Osteocyte (in vitro differentiated cells): ENCODE data around the gene PDE6C. TPM values are rescaled to one million over a fixed set of nuclear protein-coding genes. Genes with fewer than 3 reads are reported as not detected.
A peak's percentile ranks its signal among the peaks of the same experiment; 100 is the strongest.

ENCODE experiments used
- DNase-seq: peaks from one replicate; pipeline ENCODE4 v3.0.0; 2021; ENCODE audit warnings: mixed read lengths; ENCODE audit not compliant: unreplicated experiment; ENCODE audit errors: extremely low spot score
- H3K27ac Mint-ChIP-seq: one replicate; pipeline ENCODE4 v1.8.0; 2021; ENCODE audit warnings: mild to moderate bottlenecking, mixed read lengths; ENCODE audit not compliant: unreplicated experiment
- H3K27me3 Mint-ChIP-seq: one replicate; pipeline ENCODE4 v1.8.0; 2021; ENCODE audit warnings: mixed read lengths; ENCODE audit not compliant: unreplicated experiment
- H3K36me3 Mint-ChIP-seq: one replicate; pipeline ENCODE4 v1.8.0; 2021; ENCODE audit warnings: mixed read lengths; ENCODE audit not compliant: unreplicated experiment
- H3K4me1 Mint-ChIP-seq: one replicate; pipeline ENCODE4 v1.8.0; 2021; ENCODE audit warnings: mixed read lengths; ENCODE audit not compliant: unreplicated experiment
- H3K4me3 Mint-ChIP-seq: one replicate; pipeline ENCODE4 v1.8.0; 2021; ENCODE audit warnings: mild to moderate bottlenecking, moderate library complexity, mixed read lengths; ENCODE audit not compliant: unreplicated experiment
- H3K9me3 Mint-ChIP-seq: one replicate; pipeline ENCODE4 v1.8.0; 2021; ENCODE audit warnings: mixed read lengths; ENCODE audit not compliant: unreplicated experiment
- total RNA-seq: library from RNA; stranded (reverse); gene quantifications from 2 replicates; pipeline ENCODE4 v1.2.1, GENCODE V29; 2021
- TF ChIP-seq, protein P1 (sequence below): fragments of 200-600 bp; sonication (generic); IDR thresholded peaks from 2 replicates; pipeline ENCODE4 v1.5.0; 2021; ENCODE audit warnings: antibody characterized with exemption, mild to moderate bottlenecking, moderate library complexity

PDE6C gene
- total RNA-seq, 1 donor from 2014 or later = not detected

DNA sequence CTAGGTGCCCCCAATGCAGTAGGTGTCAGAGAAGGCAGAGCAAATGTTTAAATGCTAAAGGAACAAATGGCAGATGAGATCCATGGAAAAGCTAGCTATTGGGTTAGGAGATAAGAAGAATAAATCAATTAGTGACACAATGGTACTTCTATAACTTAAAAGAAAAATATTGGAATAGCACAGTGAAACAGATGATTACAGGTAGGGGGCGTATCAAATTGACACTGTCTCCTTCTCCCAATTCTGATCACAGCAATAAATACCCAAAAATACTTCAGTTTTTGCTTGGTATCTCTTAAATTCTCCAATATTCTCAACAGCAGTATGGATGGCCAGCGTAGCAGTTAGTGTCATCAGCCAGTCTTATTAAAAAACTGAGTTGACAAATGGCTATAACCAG lies 84.9 kb downstream of the PDE6C start:
- TF ChIP-seq, protein P1, sequence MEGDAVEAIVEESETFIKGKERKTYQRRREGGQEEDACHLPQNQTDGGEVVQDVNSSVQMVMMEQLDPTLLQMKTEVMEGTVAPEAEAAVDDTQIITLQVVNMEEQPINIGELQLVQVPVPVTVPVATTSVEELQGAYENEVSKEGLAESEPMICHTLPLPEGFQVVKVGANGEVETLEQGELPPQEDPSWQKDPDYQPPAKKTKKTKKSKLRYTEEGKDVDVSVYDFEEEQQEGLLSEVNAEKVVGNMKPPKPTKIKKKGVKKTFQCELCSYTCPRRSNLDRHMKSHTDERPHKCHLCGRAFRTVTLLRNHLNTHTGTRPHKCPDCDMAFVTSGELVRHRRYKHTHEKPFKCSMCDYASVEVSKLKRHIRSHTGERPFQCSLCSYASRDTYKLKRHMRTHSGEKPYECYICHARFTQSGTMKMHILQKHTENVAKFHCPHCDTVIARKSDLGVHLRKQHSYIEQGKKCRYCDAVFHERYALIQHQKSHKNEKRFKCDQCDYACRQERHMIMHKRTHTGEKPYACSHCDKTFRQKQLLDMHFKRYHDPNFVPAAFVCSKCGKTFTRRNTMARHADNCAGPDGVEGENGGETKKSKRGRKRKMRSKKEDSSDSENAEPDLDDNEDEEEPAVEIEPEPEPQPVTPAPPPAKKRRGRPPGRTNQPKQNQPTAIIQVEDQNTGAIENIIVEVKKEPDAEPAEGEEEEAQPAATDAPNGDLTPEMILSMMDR = peak; percentile 29
- H3K9me3 Mint-ChIP-seq = no peaks in the 10 kb centered on the region
- no peak overlapping the region for H3K4me3 Mint-ChIP-seq

DNA sequence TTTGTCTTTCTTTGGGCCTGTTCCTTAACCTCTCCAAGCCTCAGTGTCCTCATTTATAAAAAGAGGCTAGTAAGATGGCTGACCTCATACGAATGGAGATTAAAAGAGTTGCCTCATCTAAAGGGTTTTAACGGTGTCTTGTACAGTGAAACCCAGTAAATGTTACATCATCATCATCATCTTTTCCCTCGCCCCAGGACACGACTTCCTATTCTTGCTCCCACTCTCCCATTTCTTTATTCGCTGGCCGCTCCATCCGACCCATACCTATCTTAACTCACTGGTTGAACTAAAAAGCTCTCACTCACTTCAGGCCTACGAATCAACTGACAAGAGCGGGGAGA lies 89.5 kb downstream of the PDE6C start:
- Mint-ChIP-seq H3K36me3 (peaks cover 11% of the 10 kb centered on the region), H3K4me3 (no peak overlapping the region), H3K9me3 (no peaks in the 10 kb centered on the region), H3K27ac (no peak overlapping the region), H3K4me1 (peaks cover 4% of the 10 kb centered on the region), H3K27me3 (no peaks in the 10 kb centered on the region)
- no peak for DNase-seq
- TF ChIP-seq, protein P1 = no peak

More for the DNA sequence above, 84.9 kb downstream of the PDE6C start:
- H3K4me1 Mint-ChIP-seq = peaks cover 2% of the 10 kb centered on the region
- H3K27ac Mint-ChIP-seq = no peak overlapping the region
- no peaks in the 10 kb centered on the region for H3K27me3 Mint-ChIP-seq
- DNase-seq = no peak
- peaks cover 36% of the 10 kb centered on the region for H3K36me3 Mint-ChIP-seq

DNA sequence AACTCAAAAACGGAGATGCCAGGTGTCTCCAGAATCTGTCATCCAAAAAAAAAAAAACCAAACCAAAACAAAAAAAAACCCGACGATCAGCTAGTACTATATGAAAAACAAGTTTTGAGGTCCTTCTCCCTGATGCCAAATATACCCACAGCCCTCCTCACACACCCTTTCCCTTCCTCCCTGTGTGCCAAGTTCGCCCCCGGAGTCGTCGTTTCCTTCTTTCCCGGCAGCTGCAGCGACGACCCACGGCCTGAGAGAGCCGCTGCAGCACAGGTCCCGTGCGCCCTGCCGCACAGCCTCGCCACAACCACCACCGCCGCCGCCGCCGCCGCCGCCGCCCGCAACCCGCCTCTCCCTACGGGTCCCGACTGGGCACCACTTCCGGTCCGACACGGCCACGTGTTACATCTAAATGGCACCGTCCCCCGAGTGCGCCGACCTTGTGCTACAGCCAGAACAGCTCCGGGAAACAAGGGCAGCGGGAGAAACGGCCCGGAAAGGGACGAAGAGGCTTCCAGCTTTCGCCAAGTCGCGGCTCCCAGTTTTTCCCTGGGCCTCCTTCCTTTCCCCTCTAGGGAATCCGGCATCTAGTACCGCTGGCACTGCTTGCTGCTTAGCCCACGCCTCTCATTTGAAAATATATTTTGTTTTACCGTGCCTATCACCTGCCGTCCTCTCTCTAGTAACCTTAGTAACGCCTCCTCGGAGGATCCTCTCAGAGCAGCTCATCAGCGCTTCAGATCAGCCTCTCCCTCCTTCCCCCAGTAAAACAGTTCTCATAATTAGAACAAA lies 90.1 kb downstream of the PDE6C start, which contains the start of gene FRA10AC1:
Gene FRA10AC1 (minus strand): TSS at position 383 of the 792 bp plus-strand sequence. CDS start 2,486 bp downstream, outside the sequence.
- Mint-ChIP-seq H3K27me3 (no peaks in the 10 kb centered on the region), H3K4me1 (peaks cover 4% of the 10 kb centered on the region), H3K36me3 (peaks cover 6% of the 10 kb centered on the region), H3K4me3 (no peak within 1 kb of the TSS), H3K9me3 (no peaks in the 10 kb centered on the region), H3K27ac (no peak within 1 kb of the TSS)
- peak; percentile 98 for DNase-seq
- TF ChIP-seq, protein P1 = peak; percentile 73

DNA sequence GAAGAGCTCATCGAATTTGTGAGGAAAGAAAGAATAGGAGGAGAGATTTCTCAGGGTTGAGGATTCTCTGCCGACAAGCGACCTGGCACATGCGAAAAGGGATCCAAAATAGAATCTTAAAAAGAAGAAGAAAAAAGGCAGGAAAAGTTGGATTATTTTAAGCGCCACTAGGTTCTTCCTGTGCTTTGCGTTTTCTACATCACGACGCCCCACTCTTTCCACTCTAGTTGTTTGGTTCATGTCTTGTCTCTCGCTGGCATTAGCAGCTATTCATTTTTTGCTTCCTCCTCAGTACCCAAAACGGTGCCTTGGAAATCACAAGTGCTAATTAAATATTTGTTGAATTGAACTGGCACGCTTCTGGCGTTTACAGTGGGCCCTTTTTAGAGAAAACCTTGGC lies 90.7 kb downstream of the PDE6C start:
- Mint-ChIP-seq H3K9me3 (no peaks in the 10 kb centered on the region), H3K36me3 (peaks cover 3% of the 10 kb centered on the region), H3K4me3 (no peak overlapping the region), H3K27me3 (peaks cover 3% of the 10 kb centered on the region), H3K27ac (no peak overlapping the region), H3K4me1 (peaks cover 4% of the 10 kb centered on the region)
- DNase-seq = no peak
- TF ChIP-seq, protein P1 = no peak

DNA sequence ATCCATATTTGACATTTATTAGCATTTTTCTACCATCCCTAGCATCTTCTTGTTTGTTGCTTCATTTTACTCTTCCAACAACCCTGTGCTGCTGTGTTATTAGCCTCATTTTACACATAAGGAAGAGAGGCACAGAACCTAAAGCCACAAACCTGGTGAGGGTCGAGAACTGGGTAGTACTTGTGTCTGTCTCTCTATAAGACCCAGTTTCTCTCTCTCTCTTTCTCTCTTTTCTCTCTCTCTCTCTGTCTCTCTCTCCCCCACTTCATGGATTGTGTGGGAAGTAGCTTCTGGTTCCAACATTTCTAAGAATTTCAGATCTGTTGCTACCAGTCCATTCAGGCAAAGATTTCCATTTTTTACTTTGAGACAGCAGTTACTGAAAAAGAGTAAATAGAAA lies 91.5 kb downstream of the PDE6C start:
- Mint-ChIP-seq H3K9me3 (no peaks in the 10 kb centered on the region), H3K4me1 (peaks cover 4% of the 10 kb centered on the region), H3K36me3 (no peaks in the 10 kb centered on the region), H3K4me3 (no peak overlapping the region), H3K27ac (no peak overlapping the region), H3K27me3 (peaks cover 3% of the 10 kb centered on the region)
- TF ChIP-seq, protein P1 = no peak
- no peak for DNase-seq
